Stimulated activated CD8-positive, alpha-beta memory T cell treated with anti-CD3 and anti-CD28 coated beads, Interleukin-2, amount 100 ng/mL, for 1 hour (primary cell): ENCODE results near the gene SLC30A3.

Source experiments
- DNase-seq, 2 donors: peaks; one replicate each; pipeline ENCODE4 v3.0.0-alpha.2; 2020; ENCODE audit warnings: low read depth in 2 of 2

The SLC30A3 gene

GRCh38 chr2:27231921-27232320 lies 30.9 kb downstream of the SLC30A3 start:
- no peak for DNase-seq

GRCh38 chr2:27227501-27227900 lies 35.3 kb downstream of the SLC30A3 start:
- no peak for DNase-seq

- DNase-seq, result no peak
Measured at GRCh38 chr2:27225526-27225925, 37.3 kb downstream of the SLC30A3 start.

GRCh38 chr2:27223416-27223815 lies 39.4 kb downstream of the SLC30A3 start:
- no peak for DNase-seq

- DNase-seq, result no peak
Measured at GRCh38 chr2:27222407-27222806, 40.4 kb downstream of the SLC30A3 start.

- no peak for DNase-seq
Measured at GRCh38 chr2:27221166-27221565, 41.7 kb downstream of the SLC30A3 start.

GRCh38 chr2:27220091-27220490 lies 42.8 kb downstream of the SLC30A3 start:
- DNase-seq, result no peak

- no peak for DNase-seq
Measured at GRCh38 chr2:27219091-27219490, 43.8 kb downstream of the SLC30A3 start.

- no peak for DNase-seq
Measured at GRCh38 chr2:27218614-27219013, 44.2 kb downstream of the SLC30A3 start.

- DNase-seq, result peak; percentile 65 to 72
Measured at GRCh38 chr2:27217173-27218121, 45.4 kb downstream of the SLC30A3 start, which contains the start of gene CAD. Gene CAD, plus strand, starts transcription at chr2:27217369. Its CDS starts 183 bp downstream, at chr2:27217552.

- no peak for DNase-seq
Measured at GRCh38 chr2:27216416-27217137, 46.3 kb downstream of the SLC30A3 start.

GRCh38 chr2:27214941-27215340 lies 47.9 kb downstream of the SLC30A3 start:
- DNase-seq, result no peak

- DNase-seq, result no peak
Measured at GRCh38 chr2:27212626-27213471, 50.0 kb downstream of the SLC30A3 start.

- peak; percentile 76 to 79 for DNase-seq
Measured at GRCh38 chr2:27211943-27212625, 50.8 kb downstream of the SLC30A3 start, which contains the start of the genes ATRAID and SLC5A6. Gene ATRAID, plus strand, starts transcription at chr2:27212041. Its CDS starts 328 bp downstream, at chr2:27212369. Gene SLC5A6, minus strand, starts transcription at chr2:27212268. Its CDS starts 4,618 bp downstream, at chr2:27207650.

GRCh38 chr2:27211241-27211942 lies 51.5 kb downstream of the SLC30A3 start:
- no peak for DNase-seq

- no peak for DNase-seq
Measured at GRCh38 chr2:27209621-27210401, 53.0 kb downstream of the SLC30A3 start.

GRCh38 chr2:27208486-27209050 lies 54.3 kb downstream of the SLC30A3 start:
- no peak for DNase-seq

- no peak for DNase-seq
Measured at GRCh38 chr2:27206346-27206745, 56.5 kb downstream of the SLC30A3 start.

GRCh38 chr2:27205206-27205605 lies 57.6 kb downstream of the SLC30A3 start:
- DNase-seq, result no peak
